Breast epithelium (tissue), 3 donors: Measurements from ENCODE around the gene CDA.

Experiments
- CTCF ChIP-seq, 3 donors: fragments of 450-650 bp; IDR thresholded peaks; one replicate each; pipeline ENCODE4 v1.5.1; 2016 to 2017; ENCODE audit warnings: antibody characterized with exemption in 3 of 3, mild to moderate bottlenecking in 3 of 3, moderate library complexity in 3 of 3
- POLR2A ChIP-seq: fragments of 450-650 bp; IDR thresholded peaks from one replicate; pipeline ENCODE4 v1.6.1; 2016; ENCODE audit warnings: antibody characterized with exemption, mild to moderate bottlenecking, moderate library complexity
- POLR2AphosphoS5 ChIP-seq, 3 donors: sonication (generic); formaldehyde crosslinking; IDR thresholded peaks; one replicate each; pipeline ENCODE4 v1.6.1; 2017; ENCODE audit warnings: antibody characterized with exemption in 3 of 3

- no peak for TF ChIP-seq CTCF (IDR thresholded peaks at IDR 0.05)
- TF ChIP-seq POLR2A, result no peak
- no peak for TF ChIP-seq POLR2AphosphoS5 (IDR thresholded peaks at IDR 0.05)
Measured at GRCh38 chr1:20658166-20658915, 69.4 kb downstream of the CDA start.
